Measurements from ENCODE around the gene SNX5. TPM values are rescaled to one million over a fixed set of nuclear protein-coding genes. Genes with fewer than 3 reads are reported as not detected.

Gene SNX5
- total RNA-seq, 2 donors from 2014 or later, result 48.3 to 84.8 TPM

DNA sequence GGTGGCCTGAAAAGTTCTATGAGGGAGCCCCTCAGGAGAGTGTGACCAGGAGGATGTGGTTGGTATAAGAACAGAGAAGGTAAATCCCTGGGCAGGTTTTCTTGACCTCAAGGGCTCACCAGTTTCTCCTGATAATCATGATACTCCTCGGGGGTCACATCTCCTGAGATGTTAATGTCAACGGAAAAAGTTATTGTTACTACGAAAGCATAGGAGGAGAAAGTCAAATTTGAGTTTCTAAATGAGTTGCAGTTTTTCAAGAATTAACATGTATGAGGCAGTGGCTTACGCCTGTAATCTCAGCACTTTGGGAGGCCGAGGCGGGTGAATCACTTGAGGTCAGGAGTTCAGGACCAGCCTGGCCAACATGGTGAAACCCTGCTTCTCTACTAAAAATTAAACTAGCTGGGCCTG is 23.6 kb upstream of the SNX5 start:
- H3K4me3 ChIP-seq, result no peak overlapping the region
- no peak for DNase-seq (ENCODE audit: low spot score)
- H3K36me3 ChIP-seq, result no peaks in the 10 kb centered on the region
- WGBS, result 93% methylated on average over 6 of the region's 6 CpGs
- H3K27ac ChIP-seq, result no peak overlapping the region
- H3K4me1 ChIP-seq (replicated peaks), result no peaks in the 10 kb centered on the region
- intact Hi-C loops (cut with DNase I), result loop anchor here (5.0 to 10.0 kb wide), 2 partner anchors 45 to 457 kb away; partner anchors contain the start of gene BFSP1
- TF ChIP-seq, protein P1, sequence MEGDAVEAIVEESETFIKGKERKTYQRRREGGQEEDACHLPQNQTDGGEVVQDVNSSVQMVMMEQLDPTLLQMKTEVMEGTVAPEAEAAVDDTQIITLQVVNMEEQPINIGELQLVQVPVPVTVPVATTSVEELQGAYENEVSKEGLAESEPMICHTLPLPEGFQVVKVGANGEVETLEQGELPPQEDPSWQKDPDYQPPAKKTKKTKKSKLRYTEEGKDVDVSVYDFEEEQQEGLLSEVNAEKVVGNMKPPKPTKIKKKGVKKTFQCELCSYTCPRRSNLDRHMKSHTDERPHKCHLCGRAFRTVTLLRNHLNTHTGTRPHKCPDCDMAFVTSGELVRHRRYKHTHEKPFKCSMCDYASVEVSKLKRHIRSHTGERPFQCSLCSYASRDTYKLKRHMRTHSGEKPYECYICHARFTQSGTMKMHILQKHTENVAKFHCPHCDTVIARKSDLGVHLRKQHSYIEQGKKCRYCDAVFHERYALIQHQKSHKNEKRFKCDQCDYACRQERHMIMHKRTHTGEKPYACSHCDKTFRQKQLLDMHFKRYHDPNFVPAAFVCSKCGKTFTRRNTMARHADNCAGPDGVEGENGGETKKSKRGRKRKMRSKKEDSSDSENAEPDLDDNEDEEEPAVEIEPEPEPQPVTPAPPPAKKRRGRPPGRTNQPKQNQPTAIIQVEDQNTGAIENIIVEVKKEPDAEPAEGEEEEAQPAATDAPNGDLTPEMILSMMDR (IDR thresholded peaks at IDR 0.05), result no peak
- H3K27me3 ChIP-seq (replicated peaks; ENCODE audit: insufficient read depth), result no peaks in the 10 kb centered on the region
- no peaks in the 10 kb centered on the region for H3K9me3 ChIP-seq

DNA sequence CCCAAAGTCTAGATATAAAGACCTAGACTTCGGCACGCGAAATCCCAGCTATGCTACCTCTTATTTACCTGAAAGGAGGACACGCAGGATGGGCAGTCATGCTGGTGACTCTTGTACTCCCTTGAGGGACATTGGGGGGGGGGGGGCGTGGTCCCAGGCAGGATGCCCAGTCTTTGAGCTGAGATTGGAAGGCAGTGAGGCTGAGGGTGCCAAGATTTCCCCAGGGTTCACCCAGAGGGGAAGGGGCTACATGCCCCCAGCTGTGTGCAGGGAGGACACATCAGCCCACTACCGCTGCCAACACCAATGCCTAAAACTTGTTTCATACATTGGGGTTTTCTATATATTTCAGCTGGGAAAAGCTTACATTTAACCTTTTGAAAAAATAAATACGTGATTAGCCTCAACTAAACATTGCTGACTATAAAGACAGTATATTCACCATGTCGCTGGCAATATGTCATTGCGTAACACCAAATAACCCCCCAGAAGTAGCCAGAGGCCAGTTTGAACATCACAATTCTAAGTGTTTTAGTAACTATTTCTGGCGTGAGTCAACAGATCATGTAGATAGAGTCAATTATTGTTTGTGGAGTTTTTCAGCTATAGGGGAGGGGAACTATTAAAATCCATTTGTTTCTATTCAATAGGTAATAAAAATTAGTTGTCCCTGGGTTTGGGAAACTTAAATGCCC is 21.8 kb upstream of the SNX5 start:
- DNase-seq (ENCODE audit: low spot score), result no peak
- peak overlapping the region in 1 of 2 donors; percentile 48 for H3K27ac ChIP-seq
- H3K27me3 ChIP-seq (replicated peaks; ENCODE audit: insufficient read depth), result no peaks in the 10 kb centered on the region
- H3K9me3 ChIP-seq, result no peaks in the 10 kb centered on the region
- 76% methylated on average over 10 of the region's 10 CpGs for WGBS
- no peaks in the 10 kb centered on the region for H3K4me1 ChIP-seq (replicated peaks)
- H3K4me3 ChIP-seq, result no peak overlapping the region
- no peak for TF ChIP-seq POLR2AphosphoS5 (IDR thresholded peaks at IDR 0.05)
- H3K36me3 ChIP-seq, result no peaks in the 10 kb centered on the region
- intact Hi-C loops (cut with DNase I), result loop anchor here (5.0 to 10.0 kb wide), 2 partner anchors 43 to 456 kb away; partner anchors contain the start of gene BFSP1

DNA sequence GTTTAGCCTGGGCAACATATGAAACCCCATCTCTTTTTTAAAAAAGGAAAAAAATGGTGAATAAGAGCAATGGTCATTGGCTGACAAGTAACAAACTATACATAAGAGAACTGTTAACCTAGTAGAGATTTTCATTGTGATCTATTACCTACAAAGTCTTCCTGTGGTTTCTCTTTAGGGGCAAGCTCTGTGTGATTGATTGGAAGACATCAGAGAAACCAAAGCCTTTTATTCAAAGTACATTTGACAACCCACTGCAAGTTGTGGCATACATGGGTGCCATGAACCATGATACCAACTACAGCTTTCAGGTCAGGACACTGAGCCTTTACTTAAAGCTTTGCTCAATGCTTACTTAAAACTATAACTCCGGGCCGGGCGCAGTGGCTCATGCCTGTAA is 19.4 kb upstream of the SNX5 start:
- Histone ChIP-seq H3K4me3 (no peak overlapping the region), H3K27ac (no peak overlapping the region), H3K36me3 (no peaks in the 10 kb centered on the region), H3K27me3 (replicated peaks; ENCODE audit: insufficient read depth) (no peaks in the 10 kb centered on the region), H3K4me1 (replicated peaks) (no peaks in the 10 kb centered on the region), H3K9me3 (no peaks in the 10 kb centered on the region)
- intact Hi-C loops (cut with DNase I), result no loop called here
- DNase-seq (ENCODE audit: low spot score), result no peak
- WGBS, result 96% methylated on average over 3 of the region's 3 CpGs
- TF ChIP-seq POLR2A (IDR thresholded peaks at IDR 0.05) (no peak), POLR2AphosphoS5 (IDR thresholded peaks at IDR 0.05) (no peak)
- TF ChIP-seq, protein P1 (IDR thresholded peaks at IDR 0.05), result no peak

DNA sequence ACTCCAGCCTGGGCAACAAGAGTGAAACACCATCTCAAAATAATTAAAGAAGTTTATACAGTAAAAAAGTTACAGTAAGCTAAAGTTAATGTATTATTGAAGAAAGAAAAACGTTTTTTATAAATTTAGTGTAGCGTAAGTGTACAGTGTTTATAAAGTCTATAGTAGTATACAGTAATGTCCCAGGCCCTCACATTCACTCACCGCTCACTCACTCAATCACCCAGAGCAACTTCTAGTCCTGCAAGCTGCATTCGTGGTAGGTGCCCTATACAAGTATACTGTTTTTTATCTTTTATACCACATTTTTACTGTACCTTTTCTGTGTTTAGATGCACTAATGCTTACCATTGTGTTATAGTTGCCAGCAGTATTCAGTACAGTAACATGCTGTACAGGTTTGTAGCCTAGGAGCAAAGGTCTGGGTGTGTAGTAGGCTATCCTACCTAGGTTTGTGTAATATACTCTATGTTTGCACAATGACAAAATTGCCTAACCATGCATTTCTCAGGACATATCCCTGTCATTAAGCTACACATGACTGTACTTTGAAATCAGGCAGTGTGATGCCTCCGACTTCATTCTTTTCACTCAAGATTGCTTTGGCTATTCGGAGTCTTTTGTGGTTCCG is 16.9 kb upstream of the SNX5 start:
- 96% methylated on average over 7 of the region's 7 CpGs for WGBS
- intact Hi-C loops (cut with DNase I), result no loop called here
- H3K9me3 ChIP-seq, result no peaks in the 10 kb centered on the region

DNA sequence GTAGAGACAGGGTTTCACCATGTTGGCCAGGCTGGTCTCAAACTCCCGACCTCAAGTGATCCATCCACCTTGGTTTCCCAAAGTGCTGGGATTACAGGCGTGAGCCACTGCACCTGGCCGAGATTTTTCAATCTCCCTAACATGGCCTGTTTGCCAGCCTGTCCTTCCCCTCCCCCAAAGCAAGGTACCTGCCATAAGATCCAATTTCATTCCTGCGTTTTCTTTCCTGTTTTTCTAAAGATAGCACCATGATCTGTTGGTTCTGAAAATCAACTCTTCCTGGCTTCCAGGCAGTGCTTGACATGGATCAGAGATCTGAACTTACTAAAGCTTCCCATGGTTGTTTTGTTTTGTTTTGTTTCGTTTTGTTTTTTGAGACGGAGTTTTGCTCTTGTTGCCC is 7.7 kb upstream of the SNX5 start:
- 93% methylated on average over 6 of the region's 6 CpGs for WGBS

More for the DNA sequence above, 16.9 kb upstream of the SNX5 start:
- no peaks in the 10 kb centered on the region for H3K36me3 ChIP-seq
- no peak overlapping the region for H3K27ac ChIP-seq
- TF ChIP-seq, protein P1 (IDR thresholded peaks at IDR 0.05), result no peak
- TF ChIP-seq POLR2A (IDR thresholded peaks at IDR 0.05) (no peak), POLR2AphosphoS5 (IDR thresholded peaks at IDR 0.05) (no peak)
- H3K4me3 ChIP-seq, result no peak overlapping the region
- DNase-seq (ENCODE audit: low spot score), result no peak
- no peaks in the 10 kb centered on the region for H3K4me1 ChIP-seq (replicated peaks)
- no peaks in the 10 kb centered on the region for H3K27me3 ChIP-seq (replicated peaks; ENCODE audit: insufficient read depth)

More for the DNA sequence above, 7.7 kb upstream of the SNX5 start:
- intact Hi-C loops (cut with DNase I), result no loop called here
- no peaks in the 10 kb centered on the region for H3K9me3 ChIP-seq
- TF ChIP-seq, protein P1 (IDR thresholded peaks at IDR 0.05), result no peak
- TF ChIP-seq POLR2A (IDR thresholded peaks at IDR 0.05), result no peak
- TF ChIP-seq POLR2AphosphoS5 (IDR thresholded peaks at IDR 0.05), result no peak
- no peak for DNase-seq (ENCODE audit: low spot score)
- H3K36me3 ChIP-seq, result no peaks in the 10 kb centered on the region
- no peaks in the 10 kb centered on the region for H3K27me3 ChIP-seq (replicated peaks; ENCODE audit: insufficient read depth)
- H3K27ac ChIP-seq, result no peak overlapping the region
- H3K4me3 ChIP-seq, result no peak overlapping the region
- no peaks in the 10 kb centered on the region for H3K4me1 ChIP-seq (replicated peaks)

All from prostate gland (tissue), 2 donors.